EH (cell line): Measurements from ENCODE around the gene PITX3.

Experiments
- DNase-seq: peaks from one replicate; pipeline ENCODE4 v3.0.0-alpha.2; 2015; ENCODE audit warnings: low read depth

The PITX3 gene

GRCh38 chr10:102255404-102255803 is 14.1 kb upstream of the PITX3 start:
- DNase-seq: no peak

- no peak for DNase-seq
Measured at GRCh38 chr10:102254426-102254825, 13.1 kb upstream of the PITX3 start.

- DNase-seq: peak; percentile 46
Measured at GRCh38 chr10:102252508-102252907, 11.2 kb upstream of the PITX3 start.

- no peak for DNase-seq
Measured at GRCh38 chr10:102247734-102248133, 6.4 kb upstream of the PITX3 start.

GRCh38 chr10:102246261-102246660 is 4.9 kb upstream of the PITX3 start:
- DNase-seq: peak; percentile 43

GRCh38 chr10:102245932-102246251 is 4.6 kb upstream of the PITX3 start:
- DNase-seq: no peak

- DNase-seq: peak; percentile 100
Measured at GRCh38 chr10:102245082-102245931, 4.0 kb upstream of the PITX3 start, which contains the start of gene GBF1. GBF1 (plus strand) TSS chr10:102245532; CDS start chr10:102258939, 13,407 bp downstream.

GRCh38 chr10:102243309-102243708 is 2.0 kb upstream of the PITX3 start:
- DNase-seq: peak; percentile 92

GRCh38 chr10:102242118-102242485 is 790 bp upstream of the PITX3 start:
- no peak for DNase-seq

- DNase-seq: peak; percentile 7
Measured at GRCh38 chr10:102241032-102241443, 274 bp downstream of the PITX3 start.

- peak; percentile 33 for DNase-seq
Measured at GRCh38 chr10:102240467-102241031, 763 bp downstream of the PITX3 start.

- no peak for DNase-seq
Measured at GRCh38 chr10:102237711-102238252, 3.5 kb downstream of the PITX3 start.

GRCh38 chr10:102236006-102236405 is 5.3 kb downstream of the PITX3 start:
- DNase-seq: no peak

- peak; percentile 38 for DNase-seq
Measured at GRCh38 chr10:102235598-102235920, 5.8 kb downstream of the PITX3 start.

- DNase-seq: no peak
Measured at GRCh38 chr10:102234888-102235597, 6.3 kb downstream of the PITX3 start.

- no peak for DNase-seq
Measured at GRCh38 chr10:102233997-102234396, 7.3 kb downstream of the PITX3 start.

- DNase-seq: peak; percentile 40
Measured at GRCh38 chr10:102231357-102232318, 9.7 kb downstream of the PITX3 start.

- peak; percentile 9 for DNase-seq
Measured at GRCh38 chr10:102230861-102231356, 10.4 kb downstream of the PITX3 start.

- DNase-seq: peak; percentile 80
Measured at GRCh38 chr10:102230264-102230860, 10.9 kb downstream of the PITX3 start.

GRCh38 chr10:102229810-102230263 is 11.5 kb downstream of the PITX3 start:
- DNase-seq: peak; percentile 74

GRCh38 chr10:102227050-102227449 is 14.3 kb downstream of the PITX3 start:
- peak; percentile 80 for DNase-seq
